Measurements from ENCODE around the gene MAPK4. TPM values are rescaled to one million over a fixed set of nuclear protein-coding genes. Genes with fewer than 3 reads are reported as not detected.

The MAPK4 gene
- total RNA-seq, 1 experiment from 2014 or later: not detected

- H3K4me3 ChIP-seq: no peak overlapping the region
- no peaks in the 10 kb centered on the region for H3F3A ChIP-seq (ENCODE audit: insufficient read depth, low read depth)
- no peaks in the 10 kb centered on the region for H3K9me2 ChIP-seq (ENCODE audit: insufficient read depth)
- no peaks in the 10 kb centered on the region for H3K27me3 ChIP-seq (ENCODE audit: insufficient read depth, low read depth)
- no peak for TF ChIP-seq EZH2 (IDR thresholded peaks at IDR 0.05; ENCODE audit: low read depth)
- no peak overlapping the region for H3K27ac ChIP-seq
- H3K4me1 ChIP-seq (replicated peaks; ENCODE audit: insufficient read depth): no peaks in the 10 kb centered on the region
- H3K4me2 ChIP-seq: no peak overlapping the region
- H3K36me3 ChIP-seq (ENCODE audit: low read depth): no peaks in the 10 kb centered on the region
- H2AFZ ChIP-seq: no peak overlapping the region
- intact Hi-C loops (cut with micrococcal nuclease; ENCODE audit: unreplicated experiment): no loop called here
- no peaks in the 10 kb centered on the region for H4K20me1 ChIP-seq (ENCODE audit: insufficient read depth)
- ChIA-PET CTCF (no interaction called here), POLR2A (ENCODE audit: unreplicated experiment) (no interaction called here)
- no peak for DNase-seq
- H3K9me3 ChIP-seq (ENCODE audit: insufficient read depth, low read depth): no peaks in the 10 kb centered on the region
- BruUV-seq (replicated peaks): no TSS peak
- H3K79me2 ChIP-seq (ENCODE audit: low read depth): no peaks in the 10 kb centered on the region
These were observed 84.3 kb downstream of the MAPK4 start for GRCh38 chr18:50644146-50644545.

GRCh38 chr18:50644807-50645206 lies 84.9 kb downstream of the MAPK4 start:
- ChIA-PET POLR2A (ENCODE audit: unreplicated experiment) (no interaction called here), CTCF (no interaction called here)
- no peak for DNase-seq
- Histone ChIP-seq H3K4me3 (no peak overlapping the region), H2AFZ (no peak overlapping the region), H3K4me2 (no peak overlapping the region), H3K9me3 (ENCODE audit: insufficient read depth, low read depth) (no peaks in the 10 kb centered on the region), H3K4me1 (replicated peaks; ENCODE audit: insufficient read depth) (no peaks in the 10 kb centered on the region), H3K27me3 (ENCODE audit: insufficient read depth, low read depth) (no peaks in the 10 kb centered on the region), H4K20me1 (ENCODE audit: insufficient read depth) (no peaks in the 10 kb centered on the region), H3K36me3 (ENCODE audit: low read depth) (no peaks in the 10 kb centered on the region), H3F3A (ENCODE audit: insufficient read depth, low read depth) (no peaks in the 10 kb centered on the region), H3K9me2 (ENCODE audit: insufficient read depth) (no peaks in the 10 kb centered on the region), H3K79me2 (ENCODE audit: low read depth) (no peaks in the 10 kb centered on the region), H3K27ac (no peak overlapping the region)
- BruUV-seq (replicated peaks): no TSS peak
- TF ChIP-seq EZH2 (IDR thresholded peaks at IDR 0.05; ENCODE audit: low read depth) (no peak), CTCF (conservative IDR thresholded peaks at IDR 0.05) (peak; percentile 54)
- intact Hi-C loops (cut with micrococcal nuclease; ENCODE audit: unreplicated experiment): no loop called here

- Histone ChIP-seq H3F3A (ENCODE audit: insufficient read depth, low read depth) (no peaks in the 10 kb centered on the region), H2AFZ (no peak overlapping the region), H3K4me2 (no peak overlapping the region), H3K4me1 (replicated peaks; ENCODE audit: insufficient read depth) (no peaks in the 10 kb centered on the region), H3K27me3 (ENCODE audit: insufficient read depth, low read depth) (no peaks in the 10 kb centered on the region), H3K27ac (no peak overlapping the region), H4K20me1 (ENCODE audit: insufficient read depth) (no peaks in the 10 kb centered on the region), H3K9me2 (ENCODE audit: insufficient read depth) (no peaks in the 10 kb centered on the region), H3K36me3 (ENCODE audit: low read depth) (no peaks in the 10 kb centered on the region), H3K79me2 (ENCODE audit: low read depth) (no peaks in the 10 kb centered on the region), H3K9me3 (ENCODE audit: insufficient read depth, low read depth) (no peaks in the 10 kb centered on the region), H3K4me3 (no peak overlapping the region)
- ChIA-PET POLR2A (ENCODE audit: unreplicated experiment) (no interaction called here), CTCF (no interaction called here)
- no TSS peak for BruUV-seq (replicated peaks)
- DNase-seq: no peak
- TF ChIP-seq CTCF (conservative IDR thresholded peaks at IDR 0.05) (no peak), EZH2 (IDR thresholded peaks at IDR 0.05; ENCODE audit: low read depth) (no peak)
- intact Hi-C loops (cut with micrococcal nuclease; ENCODE audit: unreplicated experiment): no loop called here
These were observed 87.3 kb downstream of the MAPK4 start for GRCh38 chr18:50647237-50647636.

GRCh38 chr18:50647792-50648191 lies 87.9 kb downstream of the MAPK4 start:
- Histone ChIP-seq H3K4me3 (no peak overlapping the region), H3K9me3 (ENCODE audit: insufficient read depth, low read depth) (no peaks in the 10 kb centered on the region), H3K4me1 (replicated peaks; ENCODE audit: insufficient read depth) (no peaks in the 10 kb centered on the region), H3K4me2 (no peak overlapping the region), H3K27ac (no peak overlapping the region), H3K36me3 (ENCODE audit: low read depth) (no peaks in the 10 kb centered on the region), H3K79me2 (ENCODE audit: low read depth) (no peaks in the 10 kb centered on the region), H2AFZ (no peak overlapping the region), H3F3A (ENCODE audit: insufficient read depth, low read depth) (no peaks in the 10 kb centered on the region), H3K27me3 (ENCODE audit: insufficient read depth, low read depth) (no peaks in the 10 kb centered on the region), H3K9me2 (ENCODE audit: insufficient read depth) (no peaks in the 10 kb centered on the region), H4K20me1 (ENCODE audit: insufficient read depth) (no peaks in the 10 kb centered on the region)
- BruUV-seq (replicated peaks): no TSS peak
- intact Hi-C loops (cut with micrococcal nuclease; ENCODE audit: unreplicated experiment): no loop called here
- ChIA-PET CTCF (no interaction called here), POLR2A (ENCODE audit: unreplicated experiment) (no interaction called here)
- no peak for DNase-seq
- no peak for TF ChIP-seq CTCF (conservative IDR thresholded peaks at IDR 0.05)
- no peak for TF ChIP-seq EZH2 (IDR thresholded peaks at IDR 0.05; ENCODE audit: low read depth)
